ENCODE measurements around the gene ZEB1.

DNA sequence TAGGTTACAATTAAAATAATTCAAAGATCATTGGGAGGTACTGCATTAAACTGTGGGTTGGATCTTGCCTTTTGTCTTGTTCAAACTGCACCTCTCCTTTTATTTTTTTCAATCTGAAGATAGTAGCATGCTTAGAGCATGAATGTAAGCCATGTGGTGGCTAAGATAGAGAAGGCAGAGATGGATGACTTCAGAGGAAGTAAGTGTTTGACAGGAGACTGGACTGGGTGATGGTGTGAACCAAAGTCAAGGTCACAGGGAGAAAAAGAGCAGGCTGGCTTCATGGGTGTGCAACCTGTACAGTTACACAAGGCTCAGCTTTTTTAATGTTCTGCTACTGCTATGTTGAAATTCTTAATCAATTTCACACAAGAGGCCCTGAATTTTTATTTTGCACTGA, 85.6 kb downstream of the ZEB1 start:
- TF ChIP-seq, protein P1, sequence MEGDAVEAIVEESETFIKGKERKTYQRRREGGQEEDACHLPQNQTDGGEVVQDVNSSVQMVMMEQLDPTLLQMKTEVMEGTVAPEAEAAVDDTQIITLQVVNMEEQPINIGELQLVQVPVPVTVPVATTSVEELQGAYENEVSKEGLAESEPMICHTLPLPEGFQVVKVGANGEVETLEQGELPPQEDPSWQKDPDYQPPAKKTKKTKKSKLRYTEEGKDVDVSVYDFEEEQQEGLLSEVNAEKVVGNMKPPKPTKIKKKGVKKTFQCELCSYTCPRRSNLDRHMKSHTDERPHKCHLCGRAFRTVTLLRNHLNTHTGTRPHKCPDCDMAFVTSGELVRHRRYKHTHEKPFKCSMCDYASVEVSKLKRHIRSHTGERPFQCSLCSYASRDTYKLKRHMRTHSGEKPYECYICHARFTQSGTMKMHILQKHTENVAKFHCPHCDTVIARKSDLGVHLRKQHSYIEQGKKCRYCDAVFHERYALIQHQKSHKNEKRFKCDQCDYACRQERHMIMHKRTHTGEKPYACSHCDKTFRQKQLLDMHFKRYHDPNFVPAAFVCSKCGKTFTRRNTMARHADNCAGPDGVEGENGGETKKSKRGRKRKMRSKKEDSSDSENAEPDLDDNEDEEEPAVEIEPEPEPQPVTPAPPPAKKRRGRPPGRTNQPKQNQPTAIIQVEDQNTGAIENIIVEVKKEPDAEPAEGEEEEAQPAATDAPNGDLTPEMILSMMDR (IDR thresholded peaks at IDR 0.05) = no peak
- no peak for TF ChIP-seq POLR2A (IDR thresholded peaks at IDR 0.05)
